ENCODE data around the gene NEO1.

Gene NEO1

GRCh38 chr15:73226093-73226814, 174.0 kb downstream of the NEO1 start:
- Histone ChIP-seq H4K20me1 (ENCODE audit: insufficient read depth, low read length) (no peaks in the 10 kb centered on the region), H3K9me2 (ENCODE audit: low read depth, low read length) (no peaks in the 10 kb centered on the region), H3K9me3 (ENCODE audit: low read length) (no peaks in the 10 kb centered on the region), H3K9ac (ENCODE audit: low read length) (no peak overlapping the region), H3K36me3 (ENCODE audit: insufficient read depth, low read length) (no peaks in the 10 kb centered on the region), H3K27ac (ENCODE audit: low read depth, low read length, poor library complexity, severe bottlenecking) (no peak overlapping the region), H3K4me1 (ENCODE audit: insufficient read depth, low read length, severe bottlenecking) (no peaks in the 10 kb centered on the region), H3K4me3 (ENCODE audit: low read depth, low read length, poor library complexity, severe bottlenecking) (no peak overlapping the region), H3F3A (ENCODE audit: insufficient read depth, low read length) (no peaks in the 10 kb centered on the region), H3K27me3 (ENCODE audit: insufficient read depth, low read length) (no peaks in the 10 kb centered on the region), H3K4me2 (ENCODE audit: low read length) (no peak overlapping the region), H3K79me2 (ENCODE audit: insufficient read depth, low read length) (no peaks in the 10 kb centered on the region), H2AFZ (ENCODE audit: low read length) (no peak overlapping the region)
- TF ChIP-seq CTCF (IDR thresholded peaks at IDR 0.05; ENCODE audit: low read length) (no peak), EZH2 (IDR thresholded peaks at IDR 0.05; ENCODE audit: borderline replicate concordance, low read length) (no peak)

GRCh38 chr15:73227433-73228056, 175.3 kb downstream of the NEO1 start:
- H3K9me3 ChIP-seq (ENCODE audit: low read length): no peaks in the 10 kb centered on the region
- H3F3A ChIP-seq (ENCODE audit: insufficient read depth, low read length): no peaks in the 10 kb centered on the region
- no peaks in the 10 kb centered on the region for H3K9me2 ChIP-seq (ENCODE audit: low read depth, low read length)
- no peak overlapping the region for H3K4me2 ChIP-seq (ENCODE audit: low read length)
- no peaks in the 10 kb centered on the region for H3K27me3 ChIP-seq (ENCODE audit: insufficient read depth, low read length)
- H2AFZ ChIP-seq (ENCODE audit: low read length): no peak overlapping the region
- no peaks in the 10 kb centered on the region for H3K4me1 ChIP-seq (ENCODE audit: insufficient read depth, low read length, severe bottlenecking)
- H3K79me2 ChIP-seq (ENCODE audit: insufficient read depth, low read length): no peaks in the 10 kb centered on the region
- H3K4me3 ChIP-seq (ENCODE audit: low read depth, low read length, poor library complexity, severe bottlenecking): no peak overlapping the region
- no peak overlapping the region for H3K27ac ChIP-seq (ENCODE audit: low read depth, low read length, poor library complexity, severe bottlenecking)
- H3K36me3 ChIP-seq (ENCODE audit: insufficient read depth, low read length): no peaks in the 10 kb centered on the region
- no peaks in the 10 kb centered on the region for H4K20me1 ChIP-seq (ENCODE audit: insufficient read depth, low read length)
- H3K9ac ChIP-seq (ENCODE audit: low read length): no peak overlapping the region
- TF ChIP-seq CTCF (IDR thresholded peaks at IDR 0.05; ENCODE audit: low read length) (no peak), EZH2 (IDR thresholded peaks at IDR 0.05; ENCODE audit: borderline replicate concordance, low read length) (no peak)

GRCh38 chr15:73228128-73228646, 175.9 kb downstream of the NEO1 start:
- Histone ChIP-seq H2AFZ (ENCODE audit: low read length) (no peak overlapping the region), H3K9me2 (ENCODE audit: low read depth, low read length) (no peaks in the 10 kb centered on the region), H3K9me3 (ENCODE audit: low read length) (no peaks in the 10 kb centered on the region), H3F3A (ENCODE audit: insufficient read depth, low read length) (no peaks in the 10 kb centered on the region), H3K79me2 (ENCODE audit: insufficient read depth, low read length) (no peaks in the 10 kb centered on the region), H3K4me2 (ENCODE audit: low read length) (no peak overlapping the region), H3K4me1 (ENCODE audit: insufficient read depth, low read length, severe bottlenecking) (no peaks in the 10 kb centered on the region), H3K9ac (ENCODE audit: low read length) (no peak overlapping the region), H3K27me3 (ENCODE audit: insufficient read depth, low read length) (no peaks in the 10 kb centered on the region), H4K20me1 (ENCODE audit: insufficient read depth, low read length) (no peaks in the 10 kb centered on the region), H3K27ac (ENCODE audit: low read depth, low read length, poor library complexity, severe bottlenecking) (no peak overlapping the region), H3K4me3 (ENCODE audit: low read depth, low read length, poor library complexity, severe bottlenecking) (no peak overlapping the region), H3K36me3 (ENCODE audit: insufficient read depth, low read length) (no peaks in the 10 kb centered on the region)
- TF ChIP-seq CTCF (IDR thresholded peaks at IDR 0.05; ENCODE audit: low read length) (no peak), EZH2 (IDR thresholded peaks at IDR 0.05; ENCODE audit: borderline replicate concordance, low read length) (no peak)

Data from OCI-LY1 (cell line).